Epithelial cell of proximal tubule (primary cell): ENCODE results near the gene ALKBH8. TPM values are rescaled to one million over a fixed set of nuclear protein-coding genes. Genes with fewer than 3 reads are reported as not detected.

Experiments
- DNase-seq: peaks from one replicate; pipeline ENCODE4 v3.0.0-alpha.2; 2011; ENCODE audit warnings: low read depth
- H3K4me3 ChIP-seq: 2 replicates; pipeline ENCODE4 v1.5.1; 2011; ENCODE audit warnings: low read depth, mild to moderate bottlenecking, low read length
- total RNA-seq: library from RNA; depleted of rRNA; stranded (reverse); fragments of >200 nt; gene quantifications from 2 replicates; pipeline ENCODE4 v1.2.3, GENCODE V29; 2015
- TF ChIP-seq, protein P1 (sequence below): conservative IDR thresholded peaks from 2 replicates; pipeline ENCODE4 v1.5.1; 2012; ENCODE audit warnings: low read depth, mild to moderate bottlenecking, low read length

ALKBH8 gene
- total RNA-seq, 1 donor from 2014 or later, result 7.4 TPM

DNA sequence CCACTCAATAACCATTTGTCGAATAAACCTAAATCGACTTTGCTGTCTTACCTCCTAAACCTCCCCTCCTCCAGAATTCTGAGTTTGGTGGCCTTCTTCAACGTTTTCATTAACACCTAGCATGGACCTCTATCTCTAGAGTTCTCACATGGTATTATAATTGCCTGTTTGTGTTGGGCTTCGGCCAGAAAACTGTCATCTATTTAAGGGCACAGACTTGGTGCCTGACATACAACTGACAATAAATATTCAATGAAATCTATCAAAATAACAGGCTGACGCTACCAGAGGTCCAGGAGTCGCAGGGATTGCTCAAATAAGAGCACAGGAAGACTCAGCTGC, 687 bp downstream of the ALKBH8 start:
- no peak for DNase-seq
- TF ChIP-seq, protein P1, sequence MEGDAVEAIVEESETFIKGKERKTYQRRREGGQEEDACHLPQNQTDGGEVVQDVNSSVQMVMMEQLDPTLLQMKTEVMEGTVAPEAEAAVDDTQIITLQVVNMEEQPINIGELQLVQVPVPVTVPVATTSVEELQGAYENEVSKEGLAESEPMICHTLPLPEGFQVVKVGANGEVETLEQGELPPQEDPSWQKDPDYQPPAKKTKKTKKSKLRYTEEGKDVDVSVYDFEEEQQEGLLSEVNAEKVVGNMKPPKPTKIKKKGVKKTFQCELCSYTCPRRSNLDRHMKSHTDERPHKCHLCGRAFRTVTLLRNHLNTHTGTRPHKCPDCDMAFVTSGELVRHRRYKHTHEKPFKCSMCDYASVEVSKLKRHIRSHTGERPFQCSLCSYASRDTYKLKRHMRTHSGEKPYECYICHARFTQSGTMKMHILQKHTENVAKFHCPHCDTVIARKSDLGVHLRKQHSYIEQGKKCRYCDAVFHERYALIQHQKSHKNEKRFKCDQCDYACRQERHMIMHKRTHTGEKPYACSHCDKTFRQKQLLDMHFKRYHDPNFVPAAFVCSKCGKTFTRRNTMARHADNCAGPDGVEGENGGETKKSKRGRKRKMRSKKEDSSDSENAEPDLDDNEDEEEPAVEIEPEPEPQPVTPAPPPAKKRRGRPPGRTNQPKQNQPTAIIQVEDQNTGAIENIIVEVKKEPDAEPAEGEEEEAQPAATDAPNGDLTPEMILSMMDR, result no peak
- H3K4me3 ChIP-seq, result peak overlapping the region; percentile 70

DNA sequence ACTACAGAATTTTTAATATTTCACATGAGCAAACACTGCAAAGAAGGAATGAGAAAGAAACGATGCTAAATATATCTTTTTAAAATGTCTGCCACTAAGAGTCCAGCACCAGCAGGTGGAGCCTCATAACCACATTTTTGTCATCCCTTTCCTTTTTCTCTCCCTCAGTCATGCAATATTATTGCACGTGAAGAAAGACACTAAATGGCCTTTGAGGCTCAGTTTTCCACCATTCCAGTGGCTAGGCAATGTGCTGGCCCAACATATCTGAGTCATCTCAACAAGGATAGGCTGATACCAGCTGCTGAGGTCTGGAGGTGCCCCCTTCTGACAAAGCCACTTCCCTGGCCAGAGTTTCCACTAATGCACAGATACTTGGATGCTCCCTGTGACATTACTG, 1.8 kb downstream of the ALKBH8 start:
- TF ChIP-seq, protein P1, result peak; percentile 64
- H3K4me3 ChIP-seq, result no peak overlapping the region
- DNase-seq, result no peak

DNA sequence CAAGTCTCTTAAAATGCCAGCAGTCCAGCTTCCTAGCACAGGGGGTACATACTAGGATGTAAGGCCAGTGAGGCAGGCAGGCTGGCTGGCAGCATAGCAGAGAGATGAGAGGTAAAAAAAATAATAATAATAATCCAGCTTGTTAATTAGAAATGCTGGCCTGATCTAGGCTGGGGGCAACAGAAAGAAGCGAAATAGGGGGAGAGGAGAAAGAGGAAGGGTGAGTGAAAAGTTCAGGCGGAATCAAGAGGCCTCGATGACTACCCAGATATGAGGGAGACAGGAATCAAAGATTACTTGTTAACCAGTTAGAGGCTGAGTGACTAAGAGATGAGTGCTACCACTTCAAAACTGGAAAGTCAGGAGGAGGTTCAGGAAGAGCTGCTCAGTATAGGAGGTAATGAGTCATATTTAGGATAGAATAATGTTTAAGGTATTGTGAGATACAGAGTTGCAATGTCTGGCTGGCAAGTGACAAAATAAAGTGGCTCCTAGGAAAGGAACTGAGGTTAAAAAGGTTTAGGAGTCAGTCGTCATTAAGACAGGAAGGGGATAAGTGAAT, 2.8 kb downstream of the ALKBH8 start:
- DNase-seq, result no peak
- no peak overlapping the region for H3K4me3 ChIP-seq
- TF ChIP-seq, protein P1, result no peak

DNA sequence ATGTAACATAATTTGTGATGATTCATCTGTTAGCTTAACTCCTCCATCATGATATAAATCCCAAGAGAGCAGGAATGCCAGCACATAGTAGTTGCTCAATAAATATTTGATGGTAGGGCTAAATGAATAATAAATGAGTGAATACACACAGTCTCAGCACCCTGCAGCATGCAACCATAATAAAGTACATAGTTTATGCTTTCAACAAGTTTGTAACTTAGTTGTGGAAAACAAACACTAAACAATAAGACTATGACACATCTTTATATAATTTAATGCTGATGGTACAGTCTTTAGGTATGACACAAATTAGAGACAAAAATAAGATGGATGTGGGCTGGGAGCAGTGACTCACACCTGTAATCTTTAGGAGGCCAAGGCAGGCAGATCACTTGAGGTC, 3.8 kb downstream of the ALKBH8 start:
- H3K4me3 ChIP-seq, result no peak overlapping the region
- DNase-seq, result no peak
- TF ChIP-seq, protein P1, result no peak

DNA sequence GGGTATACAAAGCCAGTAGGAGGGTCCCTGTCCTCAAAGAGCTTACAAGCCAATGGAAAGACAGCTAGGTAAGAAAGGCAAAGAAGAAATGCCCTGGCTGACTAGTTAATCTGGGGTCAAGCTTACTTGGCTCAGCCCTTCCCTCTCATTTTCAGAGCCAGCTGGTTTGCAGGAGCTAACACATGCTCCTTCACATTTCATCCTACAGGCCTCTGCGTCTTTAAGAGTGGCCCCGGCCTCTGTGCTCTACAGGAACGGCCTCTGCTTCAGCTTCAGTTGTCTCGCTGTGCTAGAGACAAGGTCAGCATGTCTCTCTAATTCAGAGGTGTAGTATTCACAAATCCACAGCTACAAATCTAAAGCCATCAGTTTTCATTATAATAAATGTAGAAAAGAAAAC, 15.2 kb downstream of the ALKBH8 start:
- TF ChIP-seq, protein P1, result no peak
- DNase-seq, result no peak
- no peak overlapping the region for H3K4me3 ChIP-seq

DNA sequence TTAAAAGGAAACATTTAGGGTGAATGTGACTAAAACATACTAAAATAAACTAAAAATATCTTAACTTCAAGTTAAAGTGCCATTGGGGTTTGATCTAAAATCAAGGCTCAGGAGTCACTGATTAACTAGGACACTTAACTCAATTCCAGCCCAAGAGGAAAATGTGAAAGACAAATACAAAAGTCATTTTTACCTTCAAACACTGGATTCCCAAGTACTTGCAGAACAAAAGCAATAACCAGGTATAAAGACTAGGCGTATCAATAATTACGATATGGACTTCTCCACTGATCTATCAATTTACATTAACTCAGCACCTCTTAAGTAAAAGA, 15.6 kb downstream of the ALKBH8 start:
- TF ChIP-seq, protein P1, result no peak
- no peak overlapping the region for H3K4me3 ChIP-seq
- DNase-seq, result no peak

DNA sequence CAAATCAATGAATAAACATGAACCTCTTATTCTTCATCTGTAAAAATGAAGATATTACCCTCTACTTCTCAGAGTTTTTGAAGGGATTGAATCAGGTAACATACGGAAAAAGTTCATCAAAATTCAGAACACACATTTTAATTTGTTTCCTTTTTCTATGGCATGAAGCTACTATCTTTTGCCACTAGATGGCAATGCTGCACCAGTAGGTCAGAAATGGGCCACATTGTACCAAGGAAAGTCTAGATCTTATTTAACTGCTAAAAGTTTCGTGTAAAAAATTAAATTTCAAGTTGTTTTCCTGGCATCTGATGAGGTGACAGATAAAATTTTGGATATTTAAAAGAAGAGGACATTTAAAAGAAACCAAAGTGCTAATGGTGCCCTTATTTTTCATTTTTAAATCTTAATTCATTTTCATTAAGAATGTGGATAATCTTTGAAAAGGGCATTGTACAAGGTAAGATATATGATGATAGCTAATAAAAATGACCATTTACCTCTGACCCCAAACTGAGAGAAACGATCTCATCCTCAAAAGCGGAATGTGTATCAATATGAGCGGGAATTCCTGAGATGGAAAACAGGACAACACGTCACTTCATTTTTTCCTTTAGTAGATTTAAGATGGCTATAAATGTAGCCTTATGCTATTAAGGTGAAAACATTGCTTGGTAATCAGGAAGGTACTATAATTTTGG, 16.1 kb downstream of the ALKBH8 start:
- TF ChIP-seq, protein P1, result peak; percentile 90
- DNase-seq, result no peak
- H3K4me3 ChIP-seq, result no peak overlapping the region
